GM19238 (cell line): Measurements from ENCODE around the gene ARHGEF10L.

Experiments used
- DNase-seq: peaks from one replicate; pipeline ENCODE4 v3.0.0; 2011; ENCODE audit warnings: low spot score; ENCODE audit not compliant: insufficient read length

The ARHGEF10L gene

DNA sequence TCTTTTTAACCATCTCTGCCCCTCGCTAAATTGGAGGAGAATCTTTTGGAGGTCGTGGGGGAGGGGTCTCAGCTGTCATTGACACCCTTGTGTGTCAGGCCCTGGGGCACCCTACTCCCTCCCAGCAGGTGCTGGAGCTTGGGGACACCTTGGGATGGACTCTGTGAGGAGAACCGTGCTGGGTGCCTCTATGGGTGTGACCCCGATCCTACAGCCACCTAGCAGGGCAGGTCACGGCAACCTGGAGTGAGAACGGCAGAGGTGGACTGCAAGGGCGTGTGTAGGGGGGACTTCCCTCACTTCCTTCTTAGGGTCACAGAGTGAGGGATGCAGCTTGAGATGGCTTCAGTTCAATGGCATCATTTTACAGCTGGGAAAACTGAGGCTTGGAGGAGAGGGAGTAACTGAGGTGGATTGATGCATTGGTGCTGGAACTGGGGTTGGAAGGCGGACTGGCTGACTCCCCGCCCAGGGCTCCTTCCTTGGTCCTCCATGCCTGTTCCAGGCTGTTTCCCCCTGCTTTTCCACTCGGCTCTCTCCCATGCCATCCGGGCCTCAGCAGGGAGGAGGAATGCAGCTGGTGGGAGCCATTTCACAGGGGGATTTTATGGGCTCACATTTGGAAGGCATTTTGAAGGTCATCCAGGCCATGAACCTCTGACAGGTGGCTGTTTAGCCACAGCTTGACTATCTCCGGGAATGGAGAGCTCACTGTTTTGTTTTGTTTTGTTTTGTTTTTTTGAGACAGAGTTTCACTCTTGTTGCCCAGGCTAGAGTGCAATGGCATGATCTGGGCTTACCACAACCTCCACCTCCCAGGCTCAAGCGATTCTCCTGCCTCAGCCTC lies 18.8 kb upstream of the ARHGEF10L start:
- no peak for DNase-seq

DNA sequence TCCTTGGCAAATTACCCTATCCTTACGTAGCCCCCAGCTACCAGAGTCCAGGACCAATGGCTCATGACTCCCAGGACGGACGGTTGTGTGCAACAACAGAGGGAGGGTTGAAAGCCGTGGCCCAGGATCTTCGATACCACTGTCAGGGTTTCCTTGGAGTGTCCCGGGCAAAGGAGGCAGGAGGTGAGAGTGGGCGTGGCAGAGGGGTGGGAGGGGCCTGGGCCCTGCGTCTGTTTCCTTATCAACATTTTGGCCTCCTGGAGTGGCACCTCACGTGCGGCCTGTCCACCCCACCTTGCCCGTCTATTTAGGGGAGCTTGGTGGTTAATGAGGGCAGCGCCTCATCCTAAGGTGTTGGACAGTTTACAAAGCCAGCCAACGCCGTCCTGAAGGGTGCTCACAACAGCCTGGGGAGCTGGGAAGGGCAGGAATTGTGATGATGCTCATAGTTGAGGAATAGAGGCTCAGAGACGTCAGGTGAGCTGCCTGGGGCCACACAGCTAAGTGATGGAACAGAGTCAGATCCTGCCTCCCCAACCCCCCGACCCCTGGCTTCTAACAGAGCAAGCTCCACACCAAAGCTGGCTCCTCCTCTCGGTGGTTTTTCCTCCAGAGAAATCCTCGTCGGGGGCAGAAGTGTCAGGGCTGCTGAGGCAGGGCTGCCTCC lies 17.4 kb upstream of the ARHGEF10L start:
- no peak for DNase-seq

DNA sequence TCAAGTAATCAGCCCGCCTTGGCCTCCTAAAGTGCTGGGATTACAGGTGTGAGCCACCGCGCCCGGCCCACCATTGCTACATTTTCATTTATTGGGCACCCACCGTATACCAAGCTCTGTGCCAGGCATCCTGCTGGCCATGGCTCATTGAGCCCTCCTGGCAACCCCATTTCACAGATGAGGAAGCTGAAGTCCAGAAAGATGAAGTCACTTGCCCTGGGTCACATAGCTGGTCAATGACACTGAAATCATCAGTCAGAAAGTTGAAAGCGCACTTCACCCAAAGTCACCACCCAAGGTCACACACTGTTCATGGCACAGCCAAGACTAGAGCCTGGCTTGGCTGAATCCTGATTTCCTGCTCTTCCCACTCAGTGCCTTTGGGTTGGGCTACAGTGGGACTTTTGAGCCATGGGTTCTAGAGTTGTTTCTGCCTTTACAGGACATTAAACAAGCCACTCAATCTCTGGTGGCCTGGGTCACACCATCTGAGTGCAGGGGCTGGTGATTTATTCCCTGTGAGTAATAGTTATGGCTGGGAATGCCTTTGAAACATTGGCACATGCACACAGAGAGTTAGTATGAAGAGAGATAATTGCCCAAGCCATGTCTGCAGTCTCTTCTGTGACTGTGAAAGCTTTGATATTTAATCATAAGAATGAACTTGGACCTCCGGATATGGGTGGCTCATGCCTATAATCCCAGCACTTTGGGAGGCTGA lies 16.0 kb upstream of the ARHGEF10L start:
- no peak for DNase-seq

DNA sequence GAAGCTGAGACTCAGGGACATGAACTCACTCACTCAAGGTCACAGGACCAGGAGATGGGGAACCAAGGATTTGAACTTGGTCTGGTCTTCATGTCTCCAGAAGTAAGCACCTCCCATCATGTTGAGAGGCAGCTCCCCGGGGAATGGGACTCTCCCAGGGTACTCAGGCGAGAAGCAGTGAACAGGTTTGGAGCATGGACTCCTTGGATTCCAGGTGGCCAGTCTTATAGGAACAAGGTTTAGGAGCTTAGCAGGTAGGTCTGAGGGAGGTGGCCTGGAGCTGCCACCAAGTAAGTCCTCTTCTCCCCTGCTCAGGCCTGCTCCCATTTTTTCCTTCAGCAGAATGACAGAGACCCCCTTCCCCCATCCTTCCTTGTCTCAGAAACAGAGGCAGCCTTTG lies 14.9 kb upstream of the ARHGEF10L start:
- DNase-seq: no peak

DNA sequence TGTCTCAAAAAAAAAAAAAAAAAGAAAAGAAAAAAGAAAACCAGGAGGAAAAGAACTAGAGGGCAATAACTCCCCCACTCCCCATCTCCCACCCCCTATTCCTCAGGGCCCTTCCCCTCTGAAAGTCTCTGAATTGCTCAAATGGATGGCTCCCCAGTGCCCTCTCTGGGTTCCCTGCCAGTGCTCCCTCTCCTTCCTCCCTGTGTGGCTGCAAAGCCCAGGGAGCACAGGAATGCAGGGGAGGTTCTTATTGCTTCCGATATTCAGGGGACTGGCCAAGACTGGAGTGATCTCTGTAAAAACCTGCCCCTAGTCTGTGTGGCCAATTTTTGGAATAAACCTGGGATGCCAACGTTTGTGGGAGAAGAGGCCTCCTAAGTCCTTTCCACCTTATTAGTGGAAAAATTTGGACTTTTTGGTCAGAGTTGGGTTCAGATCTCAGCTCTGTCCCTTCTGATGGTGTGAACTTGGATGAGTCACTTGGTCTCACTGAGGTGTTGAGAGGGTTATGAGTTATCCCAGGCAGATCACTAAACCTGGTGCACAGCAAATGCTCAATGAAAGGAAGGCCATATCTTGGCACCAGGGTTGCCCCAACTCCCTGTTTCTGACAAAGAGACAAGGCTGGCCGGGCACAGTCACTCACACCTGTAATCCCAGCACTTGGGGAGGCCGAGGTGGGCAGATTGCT lies 13.4 kb upstream of the ARHGEF10L start:
- no peak for DNase-seq

DNA sequence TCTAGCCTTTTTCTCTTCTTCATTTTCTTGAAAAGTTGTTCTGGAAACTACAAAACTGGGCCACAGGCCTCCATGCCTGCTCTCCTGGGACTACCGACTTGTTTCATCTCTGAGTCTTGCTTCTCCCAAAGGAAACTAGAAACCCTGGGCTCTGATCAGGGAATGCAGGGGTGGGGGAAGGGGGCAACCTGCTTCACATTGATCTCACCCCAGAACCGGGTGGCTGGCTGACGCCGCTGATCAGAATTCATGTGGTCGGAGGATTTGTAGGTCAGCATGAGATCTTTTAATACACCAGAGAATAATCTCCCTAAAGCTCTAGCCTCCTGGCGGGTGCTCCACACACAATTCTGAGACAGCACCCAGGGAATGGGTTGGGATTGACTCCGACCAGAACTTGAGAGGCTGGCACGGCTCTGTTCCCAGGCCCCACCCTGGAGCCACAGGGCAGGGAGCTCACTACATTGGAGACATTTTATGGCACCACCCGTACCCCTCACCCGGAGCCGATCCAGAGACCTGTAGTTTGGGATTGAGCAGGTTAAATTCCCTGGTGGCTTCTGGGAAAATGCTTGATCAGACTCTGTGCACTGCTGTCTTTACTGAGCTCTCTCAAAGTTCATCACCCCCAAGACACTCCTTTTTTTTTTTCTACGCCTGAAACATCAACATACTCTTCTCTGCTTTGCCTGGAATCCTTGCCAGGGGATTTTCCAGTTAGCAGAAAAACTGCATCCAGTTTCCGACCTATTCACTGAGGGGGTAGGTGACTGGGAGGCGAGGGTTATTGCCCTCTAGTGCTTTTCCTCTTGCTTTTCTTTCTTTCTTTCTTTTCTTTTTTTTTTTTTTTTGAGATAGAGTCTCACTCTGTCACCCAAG lies 12.2 kb upstream of the ARHGEF10L start:
- DNase-seq: no peak

DNA sequence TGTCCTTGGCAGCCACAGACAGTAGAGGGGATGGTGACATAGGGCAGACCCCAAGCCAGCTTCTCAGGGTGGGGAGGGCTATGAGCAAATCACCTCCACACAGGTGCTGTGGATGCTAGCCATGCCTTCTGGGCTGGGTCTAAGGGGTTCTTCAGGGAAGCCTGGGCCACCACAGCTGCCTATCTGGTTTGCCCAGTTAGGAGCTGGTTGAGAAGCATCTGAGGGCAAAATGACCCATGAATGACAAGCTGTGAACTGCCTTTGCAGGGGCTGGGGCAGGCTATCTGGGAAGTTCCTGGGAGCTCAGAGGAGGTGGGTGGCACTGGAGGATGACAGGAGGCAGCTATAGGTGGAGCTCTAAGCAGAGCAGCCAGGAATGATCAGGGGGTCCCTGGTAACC lies 10.1 kb upstream of the ARHGEF10L start:
- DNase-seq: no peak

DNA sequence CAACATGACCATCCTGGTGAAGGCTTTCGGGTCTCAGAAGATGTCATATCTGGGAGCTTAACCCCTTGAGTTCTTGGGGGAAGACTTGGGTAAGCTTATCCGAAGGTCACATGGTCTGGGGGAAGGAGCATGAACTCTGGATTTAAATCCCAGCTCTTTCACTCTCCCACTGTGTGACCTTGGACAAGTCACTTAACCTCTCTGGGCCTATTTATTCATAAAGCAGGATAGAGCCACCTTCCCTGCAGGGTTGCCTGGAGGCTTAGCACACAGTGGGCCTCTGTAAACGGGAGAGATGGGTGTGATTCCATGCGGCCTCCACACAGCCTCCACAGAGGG lies 8.2 kb upstream of the ARHGEF10L start:
- DNase-seq: no peak

DNA sequence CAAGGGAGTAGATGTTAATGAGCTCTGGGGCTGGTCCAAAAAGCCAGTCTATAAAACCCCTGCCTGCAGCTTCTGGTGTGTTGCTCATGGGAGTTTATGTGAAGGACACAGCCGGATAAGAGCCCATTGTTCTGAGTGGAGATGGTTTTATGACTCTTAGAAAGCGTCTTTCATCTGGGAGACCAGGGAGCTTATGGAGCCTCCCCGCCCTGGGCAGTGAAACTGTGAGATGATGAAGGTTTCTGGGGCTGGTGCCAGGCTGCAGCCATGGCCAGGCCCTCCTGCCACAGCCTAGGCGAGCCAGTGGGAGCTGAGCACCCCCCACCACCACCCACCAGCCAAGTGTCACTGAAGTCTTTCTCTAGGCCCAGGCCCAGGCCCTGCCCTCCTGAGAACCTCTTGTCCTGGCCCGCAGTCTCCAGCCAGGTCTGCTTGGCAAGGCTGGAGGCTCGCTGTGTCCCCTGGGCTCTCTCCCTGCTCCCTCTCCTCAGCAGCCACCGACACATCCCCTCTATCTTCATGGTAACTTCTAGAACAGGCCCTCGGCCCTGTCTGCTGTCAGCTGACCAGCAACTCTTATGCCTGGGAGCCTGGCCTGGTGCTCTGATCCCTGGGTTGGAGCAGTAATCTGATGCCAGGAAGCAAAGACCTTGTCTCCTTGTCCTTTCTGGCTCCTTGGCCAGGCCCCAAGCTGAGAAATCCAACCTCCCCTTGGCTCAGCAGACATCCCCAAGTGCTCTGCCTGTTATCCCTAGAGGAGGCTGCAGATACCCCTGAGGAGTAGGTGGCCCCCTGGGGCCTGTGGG lies 7.6 kb upstream of the ARHGEF10L start:
- DNase-seq: no peak

DNA sequence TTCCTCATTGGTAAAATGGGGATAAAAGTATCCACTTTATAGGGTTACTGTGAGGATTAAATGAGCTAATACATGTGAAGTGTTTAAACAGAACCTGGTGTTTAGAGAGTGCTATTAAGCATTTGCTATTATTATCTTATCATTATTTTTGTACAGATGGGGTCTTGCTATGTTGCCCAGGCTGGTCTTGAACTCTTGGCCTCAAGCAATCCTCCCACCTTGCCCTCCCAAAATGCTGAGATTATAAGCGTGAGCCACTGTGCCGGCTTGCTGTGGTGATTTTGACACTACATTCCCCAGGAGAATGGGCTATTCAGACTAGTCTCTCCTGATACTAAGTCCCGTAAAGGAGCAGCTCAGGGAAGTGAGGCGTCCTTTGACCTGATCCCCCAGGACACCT lies 6.3 kb upstream of the ARHGEF10L start:
- no peak for DNase-seq

DNA sequence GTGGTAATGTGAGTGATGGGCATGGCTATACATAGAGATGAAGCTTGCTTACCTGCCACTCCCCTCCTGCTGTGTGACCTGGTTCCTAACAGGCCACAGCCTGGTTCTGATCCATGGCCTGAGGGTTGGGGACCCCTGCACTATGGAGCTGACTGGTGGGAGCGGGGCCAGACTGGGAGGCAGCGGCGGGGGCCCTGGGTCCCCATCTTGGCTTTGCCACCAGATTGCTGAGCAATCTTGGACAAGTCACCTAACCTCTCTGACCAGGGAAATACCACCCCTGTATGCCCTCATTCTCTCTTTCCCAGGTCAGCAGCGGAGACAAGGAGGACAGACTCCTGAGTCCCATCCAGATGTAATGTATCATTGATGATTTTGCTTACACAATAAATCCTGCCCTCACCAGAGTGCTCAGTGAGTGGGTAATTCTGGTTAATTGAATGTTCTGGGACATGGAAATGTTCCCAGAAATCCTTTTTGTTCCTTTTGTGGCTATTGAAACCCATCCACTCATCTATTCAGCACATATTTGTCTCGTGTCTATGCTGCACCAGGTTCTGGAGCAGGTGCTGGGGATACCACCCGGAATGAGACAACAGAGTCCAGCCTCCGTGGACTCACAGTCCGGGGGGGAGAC lies 4.1 kb upstream of the ARHGEF10L start:
- DNase-seq: no peak

DNA sequence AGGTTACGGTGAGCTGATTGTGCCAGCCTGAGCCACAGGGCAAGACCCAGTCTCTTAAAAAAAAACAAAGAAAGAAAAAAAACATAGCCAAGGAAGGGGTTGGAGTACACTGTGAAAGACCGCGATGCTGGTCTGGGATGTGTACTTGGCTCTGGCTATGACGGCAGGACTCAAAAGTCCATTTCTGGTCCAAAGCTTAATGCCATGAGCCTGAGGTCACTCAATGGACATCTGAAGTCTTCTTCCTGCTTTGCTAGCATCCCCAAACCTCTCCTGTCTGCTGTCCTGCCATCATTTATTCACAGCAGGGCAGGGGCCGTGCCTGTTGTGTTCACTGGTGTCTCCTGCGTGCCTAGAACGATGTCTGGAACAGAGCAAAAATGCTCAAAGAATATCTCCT lies 1.5 kb upstream of the ARHGEF10L start:
- no peak for DNase-seq

DNA sequence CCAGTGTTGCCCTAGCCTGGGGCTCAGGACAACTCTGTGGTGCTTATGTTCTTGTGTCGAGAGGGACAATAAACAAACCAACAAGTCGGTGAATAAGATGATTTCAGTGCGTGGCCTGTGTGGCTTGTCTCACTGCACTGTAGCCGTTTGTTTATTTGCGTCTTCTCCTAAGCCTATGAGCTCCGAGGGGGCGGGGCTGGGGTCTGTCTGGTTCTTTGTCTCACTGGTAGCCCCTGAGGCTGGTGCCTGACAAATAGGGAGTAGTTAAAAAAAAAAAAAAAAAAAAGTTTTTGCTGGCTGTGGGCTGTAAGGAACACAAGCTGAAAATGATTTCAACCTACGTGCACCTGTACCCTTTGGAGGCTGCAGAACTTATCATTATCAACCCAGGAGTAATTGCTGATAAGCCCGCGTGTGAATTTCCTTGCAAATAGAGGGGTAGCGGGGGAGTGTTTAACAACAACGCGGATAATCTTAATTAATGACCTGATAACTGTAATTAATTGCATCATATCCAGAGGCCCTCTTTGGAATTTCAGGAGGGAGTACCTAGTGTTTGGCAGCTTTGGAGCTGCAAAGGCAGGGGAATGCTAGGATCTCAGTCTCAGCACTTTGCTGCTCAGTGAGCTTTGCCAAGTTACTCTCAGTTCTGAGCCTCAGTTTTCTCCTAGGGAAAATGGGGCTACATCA lies 925 bp upstream of the ARHGEF10L start:
- DNase-seq: no peak

DNA sequence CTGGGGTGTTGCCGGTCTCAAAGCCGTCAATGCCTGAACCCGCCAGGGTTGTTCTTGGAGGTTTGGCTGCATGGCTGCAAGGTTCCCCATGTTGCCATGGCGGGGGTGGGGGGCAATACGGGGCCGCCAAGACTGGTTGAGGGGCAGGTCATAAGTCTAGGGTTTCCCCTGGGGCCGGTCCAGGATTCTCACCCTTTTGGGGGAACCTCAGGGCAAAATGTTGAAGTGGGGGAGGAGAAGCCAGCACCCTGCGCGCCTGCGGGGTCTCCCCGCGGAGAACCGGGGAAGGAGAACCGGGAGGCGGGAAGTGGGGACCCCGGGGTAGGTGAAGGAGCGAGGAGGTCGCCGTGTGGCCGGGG lies 401 bp upstream of the ARHGEF10L start:
- no peak for DNase-seq

DNA sequence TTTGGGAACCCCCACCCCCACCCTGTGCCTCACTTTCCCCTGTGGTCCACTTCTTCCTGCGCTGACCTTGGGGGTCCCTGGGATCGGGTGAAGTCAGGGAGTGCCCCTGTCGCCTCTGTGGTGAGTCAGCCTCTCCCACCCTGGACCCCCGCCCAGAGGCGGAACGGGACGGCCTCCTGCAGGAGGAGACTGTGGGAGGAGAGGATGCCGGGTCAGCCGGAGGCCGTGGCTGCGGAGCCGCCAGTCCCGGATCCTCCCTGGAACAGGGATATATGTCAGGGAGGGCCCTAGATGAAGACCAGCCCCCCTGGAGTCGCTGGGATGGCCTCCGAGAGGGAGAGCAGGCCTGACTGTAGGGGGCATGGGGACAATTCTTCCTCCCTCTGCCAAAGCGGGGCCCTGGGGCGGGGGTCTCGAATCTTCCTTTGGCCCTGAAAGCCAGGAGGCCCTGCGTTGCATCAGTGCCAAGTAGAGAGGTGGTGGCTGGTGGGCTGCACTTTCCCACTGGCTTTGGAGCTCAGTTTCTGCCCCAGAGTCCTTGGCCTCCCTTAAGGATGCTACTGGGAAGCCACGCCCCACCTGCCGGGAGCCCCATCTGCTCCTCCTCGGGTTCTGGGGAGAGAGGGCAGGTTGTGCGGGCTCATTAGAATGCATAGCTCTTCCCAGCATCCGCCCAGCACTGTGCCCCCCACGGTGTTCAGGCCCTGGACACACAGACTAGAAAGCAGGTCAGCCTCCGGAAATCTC lies 930 bp downstream of the ARHGEF10L start:
- DNase-seq: no peak

DNA sequence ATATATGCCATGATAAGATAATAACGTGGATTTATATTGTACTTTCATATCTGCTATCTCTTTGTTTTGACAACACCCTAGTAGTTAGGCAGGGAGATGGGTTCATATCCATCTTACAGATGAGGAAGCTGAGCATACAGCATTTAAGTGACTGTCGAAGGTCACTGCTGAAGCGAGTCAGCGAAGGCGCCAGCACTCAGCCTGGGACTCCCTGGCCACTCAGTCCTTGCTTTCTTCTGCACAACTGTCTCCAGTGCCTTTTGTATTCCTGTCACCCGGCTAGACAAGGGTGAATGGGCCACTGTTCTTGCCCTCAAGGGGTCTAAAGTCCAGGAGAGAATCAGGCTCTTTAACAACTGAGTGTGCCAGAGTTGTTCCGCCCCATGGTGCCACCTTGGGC lies 3.1 kb downstream of the ARHGEF10L start:
- no peak for DNase-seq

DNA sequence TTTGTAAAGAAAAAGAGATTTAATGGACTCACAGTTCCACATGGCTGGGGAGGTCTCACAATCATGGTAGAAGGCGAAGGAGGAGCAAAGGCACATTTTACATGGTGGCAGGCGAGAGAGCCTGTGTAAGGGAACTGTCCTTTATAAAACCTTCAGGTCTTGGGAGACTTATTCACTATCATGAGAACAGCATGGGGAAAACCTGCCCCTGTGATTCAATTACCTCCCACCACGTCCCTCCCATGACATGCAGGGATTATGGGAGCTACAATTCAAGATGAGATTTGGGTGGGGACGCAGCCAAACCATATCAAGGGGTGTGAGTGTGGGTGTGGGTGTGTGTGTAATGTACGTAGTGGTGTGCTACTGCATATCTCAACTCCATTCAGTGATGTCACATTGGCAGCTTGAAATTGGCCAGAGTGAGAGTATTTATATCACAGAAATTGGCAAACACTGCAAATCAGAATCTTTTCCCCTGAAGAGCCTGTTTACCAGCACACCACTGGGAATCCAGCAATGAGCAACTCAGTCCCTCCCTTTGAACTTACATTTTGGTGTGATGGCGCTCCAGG lies 5.4 kb downstream of the ARHGEF10L start:
- DNase-seq: no peak

DNA sequence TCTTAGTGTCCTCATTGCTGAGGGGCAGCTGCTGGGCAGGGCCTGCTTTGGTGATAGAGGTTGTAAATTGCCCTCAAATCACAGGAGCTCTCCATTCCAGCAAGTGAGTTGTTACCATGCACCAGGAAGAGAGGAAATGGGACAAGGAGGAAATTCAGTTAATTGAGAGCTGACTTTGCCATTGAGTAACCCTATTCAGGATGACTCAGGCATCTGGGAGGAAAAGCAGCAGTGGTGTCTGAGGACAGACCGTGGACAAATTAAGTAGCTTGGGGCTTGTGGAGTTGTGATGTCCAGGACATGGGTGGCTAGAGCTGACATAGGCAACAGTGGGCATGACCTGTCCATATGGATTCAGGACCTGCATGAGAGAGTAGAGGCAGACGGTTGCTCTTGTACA lies 5.9 kb downstream of the ARHGEF10L start:
- no peak for DNase-seq
